Activated CD4-positive, alpha-beta T cell treated with anti-CD3 and anti-CD28 coated beads, Interleukin-2, amount 50 U/mL, for 1 hour (primary cell): ENCODE measurements around the gene CCDC92.
A peak's percentile ranks its signal among the peaks of the same experiment; 100 is the strongest.

Experiments used
- DNase-seq: peaks from one replicate; pipeline ENCODE4 v3.0.0-alpha.2; 2020

Gene CCDC92

GRCh38 chr12:124002021-124002644 lies 29.5 kb upstream of the CCDC92 start:
- no peak for DNase-seq

- no peak for DNase-seq
These were observed 28.7 kb upstream of the CCDC92 start for GRCh38 chr12:124001343-124001742.

GRCh38 chr12:124000111-124000510 lies 27.5 kb upstream of the CCDC92 start:
- no peak for DNase-seq

- DNase-seq, result no peak
These were observed 26.3 kb upstream of the CCDC92 start for GRCh38 chr12:123998991-123999359.

- no peak for DNase-seq
These were observed 25.8 kb upstream of the CCDC92 start for GRCh38 chr12:123998344-123998990.

- DNase-seq, result no peak
These were observed 25.3 kb upstream of the CCDC92 start for GRCh38 chr12:123997908-123998307.

- no peak for DNase-seq
These were observed 24.6 kb upstream of the CCDC92 start for GRCh38 chr12:123997033-123997822.

- DNase-seq, result no peak
These were observed 23.9 kb upstream of the CCDC92 start for GRCh38 chr12:123996581-123996980.

GRCh38 chr12:123995023-123995748 lies 22.6 kb upstream of the CCDC92 start:
- DNase-seq, result no peak

GRCh38 chr12:123992118-123992825 lies 19.6 kb upstream of the CCDC92 start:
- DNase-seq, result no peak

GRCh38 chr12:123991372-123991951 lies 18.8 kb upstream of the CCDC92 start:
- DNase-seq, result no peak

GRCh38 chr12:123990511-123990910 lies 17.9 kb upstream of the CCDC92 start:
- DNase-seq, result no peak

- no peak for DNase-seq
These were observed 17.1 kb upstream of the CCDC92 start for GRCh38 chr12:123989753-123990152.

- no peak for DNase-seq
These were observed 16.5 kb upstream of the CCDC92 start for GRCh38 chr12:123989168-123989567.

GRCh38 chr12:123987022-123987421 lies 14.4 kb upstream of the CCDC92 start:
- no peak for DNase-seq

- no peak for DNase-seq
These were observed 13.8 kb upstream of the CCDC92 start for GRCh38 chr12:123986374-123986965.

GRCh38 chr12:123984903-123985302 lies 12.3 kb upstream of the CCDC92 start:
- no peak for DNase-seq

GRCh38 chr12:123983822-123984485 lies 11.3 kb upstream of the CCDC92 start:
- peak; percentile 42 for DNase-seq

- no peak for DNase-seq
These were observed 9.6 kb upstream of the CCDC92 start for GRCh38 chr12:123982269-123982668.

- no peak for DNase-seq
These were observed 6.9 kb upstream of the CCDC92 start for GRCh38 chr12:123979566-123979965.

- no peak for DNase-seq
These were observed 3.7 kb upstream of the CCDC92 start for GRCh38 chr12:123976227-123976826.
